GM18526 (cell line): Measurements from ENCODE around the gene PRKD2.

Experiments used
- POLR2A ChIP-seq: IDR thresholded peaks from 3 replicates; pipeline ENCODE4 v1.6.1; 2011; ENCODE audit not compliant: insufficient read length; ENCODE audit errors: extremely low read depth

Gene PRKD2

DNA sequence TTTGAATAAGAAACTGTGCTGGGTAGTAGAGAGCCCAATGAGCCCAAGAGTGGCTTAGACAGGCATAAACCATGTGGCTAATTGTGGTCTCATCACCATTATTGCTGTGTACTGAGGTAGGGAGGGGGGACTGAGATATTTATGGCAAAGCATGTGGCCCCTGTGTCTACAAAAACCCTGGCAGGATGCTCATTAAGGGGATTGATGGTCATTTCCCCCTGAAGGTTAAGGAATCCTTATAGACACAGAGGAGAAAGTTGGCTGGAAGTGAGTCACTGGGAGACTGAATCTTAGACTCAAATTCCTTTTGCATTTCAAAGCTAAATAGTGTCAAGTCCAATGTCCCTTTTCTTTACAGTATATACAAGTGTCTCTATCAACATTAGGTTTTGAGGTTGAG, 46.1 kb downstream of the PRKD2 start:
- TF ChIP-seq POLR2A = no peak

DNA sequence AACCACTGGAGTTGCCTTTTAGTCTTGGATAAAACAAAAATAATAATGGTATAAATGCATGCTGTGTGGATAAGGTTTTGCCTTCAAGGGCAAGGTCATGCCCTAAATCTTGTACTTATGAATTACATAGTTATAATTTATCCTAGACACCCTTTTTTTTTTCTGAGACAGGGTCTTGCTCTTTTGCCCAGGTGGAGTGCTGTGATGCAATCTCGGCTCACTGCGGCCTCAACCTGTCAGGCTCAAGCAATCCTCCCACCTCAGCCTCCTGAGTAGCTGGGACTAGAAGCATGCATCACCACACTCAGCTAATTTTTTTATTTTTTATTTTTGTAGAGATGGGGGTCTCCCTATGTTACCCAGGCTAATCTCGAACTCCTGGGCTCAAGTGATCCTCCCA, 48.3 kb downstream of the PRKD2 start:
- no peak for TF ChIP-seq POLR2A

DNA sequence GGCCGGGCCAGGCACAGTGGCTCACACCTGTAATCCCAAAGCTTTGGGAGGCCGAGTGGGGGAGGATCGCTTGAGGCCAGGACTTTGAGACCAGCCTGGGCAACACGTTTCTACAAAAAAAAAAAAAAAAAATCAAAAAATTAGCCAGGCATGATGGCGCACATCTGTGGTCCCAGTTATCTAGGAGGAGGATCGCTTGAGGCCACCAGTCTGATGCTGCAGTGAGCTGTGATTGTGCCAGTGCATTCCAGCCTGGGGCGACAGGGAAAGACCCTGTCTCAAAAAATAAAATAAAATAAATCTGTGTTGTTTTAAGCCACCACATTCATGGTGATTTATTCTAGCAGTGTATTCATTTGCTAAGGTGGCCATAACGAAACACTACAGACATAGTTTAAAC, 51.8 kb downstream of the PRKD2 start:
- TF ChIP-seq POLR2A = no peak

- TF ChIP-seq POLR2A = no peak
These were observed 55.0 kb downstream of the PRKD2 start for GRCh38 chr19:46661735-46662592.

DNA sequence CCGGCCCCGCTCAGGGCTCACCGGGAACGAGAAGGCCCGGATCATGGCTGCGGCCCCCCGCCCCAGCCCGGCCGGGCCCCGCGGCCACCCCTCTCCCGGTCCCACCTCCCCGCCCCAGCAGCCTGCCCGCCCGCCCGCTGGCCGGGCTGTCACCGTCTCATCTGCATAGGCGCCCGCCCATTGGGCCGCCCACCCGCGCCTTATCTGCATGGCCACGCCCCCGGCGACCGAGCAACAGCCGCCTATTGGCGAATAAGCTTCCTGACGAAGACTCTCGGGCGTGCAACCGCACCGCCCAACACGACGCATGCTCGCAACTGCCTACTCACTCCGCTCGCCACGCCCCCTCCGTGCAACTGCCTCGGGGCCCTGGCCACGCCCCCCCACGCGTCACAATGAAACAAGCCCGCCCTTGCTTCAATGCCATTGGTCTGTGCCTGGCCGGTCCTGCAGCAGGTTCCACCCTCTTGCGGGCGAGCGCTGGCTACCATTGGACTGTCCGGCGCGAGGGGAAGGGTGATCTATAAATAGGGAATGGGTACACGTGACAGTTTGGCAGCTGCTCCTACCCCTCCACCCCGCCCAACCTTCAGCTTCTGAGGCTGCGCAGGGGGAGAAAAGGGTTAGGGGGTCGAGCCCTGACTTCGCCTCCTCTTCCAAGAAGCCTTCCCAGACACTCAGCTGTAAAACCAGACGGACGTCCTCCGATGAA, 55.7 kb downstream of the PRKD2 start, which contains the start of gene DACT3:
Gene DACT3 (minus strand): TSS at position 163 of the 712 bp plus-strand sequence. CDS start 118 bp downstream, at position 45.
- no peak for TF ChIP-seq POLR2A

GRCh38 chr19:46660551-46661019, 56.3 kb downstream of the PRKD2 start:
- no peak for TF ChIP-seq POLR2A

- no peak for TF ChIP-seq POLR2A
These were observed 56.9 kb downstream of the PRKD2 start for GRCh38 chr19:46660008-46660517.

- TF ChIP-seq POLR2A = no peak
These were observed 57.5 kb downstream of the PRKD2 start for GRCh38 chr19:46659151-46660007.

GRCh38 chr19:46656541-46656940, 60.4 kb downstream of the PRKD2 start:
- TF ChIP-seq POLR2A = no peak

GRCh38 chr19:46654621-46655152, 62.2 kb downstream of the PRKD2 start:
- no peak for TF ChIP-seq POLR2A

DNA sequence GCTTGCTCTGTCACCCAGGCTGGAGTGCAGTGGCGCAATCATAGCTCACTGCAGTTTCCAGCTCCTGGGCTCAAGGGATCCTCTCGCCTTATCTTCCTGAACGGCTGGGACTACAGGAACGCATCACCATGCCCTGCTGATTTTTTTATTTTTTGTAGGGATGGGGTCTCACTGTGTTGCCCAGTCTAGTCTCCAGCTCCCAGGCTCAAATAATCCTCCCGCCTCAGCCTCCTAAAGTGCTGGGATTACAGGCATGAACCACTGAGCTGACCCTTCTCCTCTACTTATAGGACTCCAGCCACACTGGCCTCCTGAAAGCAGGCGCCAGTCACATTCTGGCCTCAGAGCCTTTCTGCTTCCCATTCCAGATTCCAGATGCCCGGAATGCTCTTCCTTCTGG, 66.5 kb downstream of the PRKD2 start:
- no peak for TF ChIP-seq POLR2A

DNA sequence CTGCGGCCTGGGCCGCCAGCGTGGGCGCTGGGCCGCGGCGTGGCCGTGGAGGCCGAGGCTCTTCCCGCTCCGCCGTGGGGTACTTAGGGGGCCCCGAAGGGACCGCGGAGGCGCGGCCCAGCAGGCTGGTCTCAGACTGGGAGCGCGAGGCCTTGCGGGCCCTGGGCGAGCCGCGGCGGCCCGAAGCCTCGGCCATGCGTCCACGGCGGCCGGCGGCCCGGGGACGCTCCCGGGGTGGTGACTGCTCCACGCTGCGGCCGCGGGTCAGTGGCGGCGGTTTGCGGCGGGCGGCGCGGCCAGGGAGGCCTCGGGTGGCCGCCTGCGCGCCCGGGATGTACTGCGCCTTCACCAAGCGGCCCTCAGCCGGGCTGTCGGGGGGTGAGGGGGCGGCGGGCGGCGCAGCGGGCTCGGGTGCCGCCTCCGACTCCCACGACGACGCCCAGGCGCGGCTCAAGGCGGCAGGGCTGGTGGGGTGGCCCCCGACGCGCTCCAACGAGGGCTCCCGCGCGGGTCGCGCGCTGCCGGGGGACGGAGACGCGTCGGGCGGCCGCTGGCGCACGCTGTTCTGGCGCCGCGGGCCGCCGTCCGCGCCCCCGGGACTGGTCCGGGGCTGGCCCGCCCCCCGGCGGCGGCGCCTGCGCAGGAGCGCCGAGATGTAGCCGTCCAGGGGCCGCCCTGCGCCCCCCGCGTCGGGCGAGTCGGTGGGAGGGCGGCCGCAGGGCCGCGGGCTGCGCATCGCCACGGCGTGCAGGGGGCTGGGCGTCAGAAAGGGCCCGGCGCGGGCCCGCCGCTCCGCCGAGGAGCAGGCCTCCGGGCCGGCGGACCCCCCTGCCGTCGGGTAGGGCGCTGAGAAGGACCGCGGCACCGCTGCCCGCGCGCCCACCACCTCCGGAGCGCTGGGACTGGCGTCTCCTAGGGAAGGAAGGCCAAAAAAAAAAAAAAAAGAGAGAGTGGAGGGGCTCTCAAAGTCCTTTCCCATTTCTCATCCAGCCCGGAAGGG, 67.7 kb downstream of the PRKD2 start:
- TF ChIP-seq POLR2A = no peak
